Fibroblast of gingiva (primary cell): ENCODE results near the gene SIPA1.
A peak's percentile ranks its signal among the peaks of the same experiment; 100 is the strongest.

Experiments used
- DNase-seq: peaks from one replicate; pipeline ENCODE4 v3.0.0-alpha.2; 2011; ENCODE audit warnings: low read depth

The SIPA1 gene

GRCh38 chr11:65609665-65610064 is 28.2 kb upstream of the SIPA1 start:
- no peak for DNase-seq

GRCh38 chr11:65610404-65610803 is 27.5 kb upstream of the SIPA1 start:
- DNase-seq: no peak

- DNase-seq: no peak
These were observed 26.7 kb upstream of the SIPA1 start for GRCh38 chr11:65611028-65611757.

GRCh38 chr11:65611758-65612603 is 25.9 kb upstream of the SIPA1 start:
- DNase-seq: no peak

- no peak for DNase-seq
These were observed 25.2 kb upstream of the SIPA1 start for GRCh38 chr11:65612691-65613090.

GRCh38 chr11:65613091-65613928 is 24.6 kb upstream of the SIPA1 start:
- DNase-seq: no peak

GRCh38 chr11:65615229-65615949 is 22.5 kb upstream of the SIPA1 start, which contains the start of gene PCNX3:
Gene PCNX3, plus strand, starts transcription at chr11:65615776. Its CDS starts 536 bp downstream, at chr11:65616312.
- DNase-seq: peak; percentile 100

- DNase-seq: no peak
These were observed 21.8 kb upstream of the SIPA1 start for GRCh38 chr11:65615950-65616574.

GRCh38 chr11:65616575-65617001 is 21.3 kb upstream of the SIPA1 start:
- DNase-seq: no peak

- DNase-seq: no peak
These were observed 20.6 kb upstream of the SIPA1 start for GRCh38 chr11:65617136-65617850.

- DNase-seq: no peak
These were observed 19.7 kb upstream of the SIPA1 start for GRCh38 chr11:65617990-65618751.

- no peak for DNase-seq
These were observed 19.1 kb upstream of the SIPA1 start for GRCh38 chr11:65618763-65619162.

GRCh38 chr11:65619281-65619928 is 18.5 kb upstream of the SIPA1 start:
- DNase-seq: no peak

- DNase-seq: no peak
These were observed 17.2 kb upstream of the SIPA1 start for GRCh38 chr11:65620666-65621065.

GRCh38 chr11:65621460-65621859 is 16.4 kb upstream of the SIPA1 start:
- DNase-seq: no peak

GRCh38 chr11:65622011-65622410 is 15.9 kb upstream of the SIPA1 start:
- no peak for DNase-seq

GRCh38 chr11:65623177-65623576 is 14.7 kb upstream of the SIPA1 start:
- DNase-seq: no peak

GRCh38 chr11:65623852-65624616 is 13.9 kb upstream of the SIPA1 start:
- no peak for DNase-seq
